GM18868 (cell line): ENCODE data around the gene TEKT3.

Experiments used
- ATAC-seq: cut with Tn5 transposase; IDR thresholded peaks from one replicate; pipeline ENCODE4 v1.9.1; 2021; ENCODE audit warnings: mild to moderate bottlenecking, moderate library complexity; ENCODE audit not compliant: unreplicated experiment

Gene TEKT3

DNA sequence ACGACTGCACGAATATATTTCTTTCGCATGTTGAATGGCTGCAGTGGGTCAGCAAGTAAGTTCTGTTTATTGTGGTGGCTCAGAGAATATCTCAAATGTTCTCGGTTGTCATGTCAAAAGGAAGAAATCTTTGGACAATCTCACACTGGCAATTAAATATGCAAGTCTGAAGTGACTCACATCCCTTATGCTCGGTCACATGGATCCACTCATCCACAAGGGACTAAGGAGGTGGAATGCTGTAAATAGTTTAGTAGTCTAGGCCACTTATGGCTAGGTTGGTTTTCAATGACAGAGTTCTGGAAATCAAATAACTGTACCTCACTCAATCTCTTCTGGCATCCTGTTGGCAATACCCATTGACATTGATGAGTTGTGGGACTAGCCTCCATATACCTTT, 43.2 kb downstream of the TEKT3 start:
- no peak for ATAC-seq

DNA sequence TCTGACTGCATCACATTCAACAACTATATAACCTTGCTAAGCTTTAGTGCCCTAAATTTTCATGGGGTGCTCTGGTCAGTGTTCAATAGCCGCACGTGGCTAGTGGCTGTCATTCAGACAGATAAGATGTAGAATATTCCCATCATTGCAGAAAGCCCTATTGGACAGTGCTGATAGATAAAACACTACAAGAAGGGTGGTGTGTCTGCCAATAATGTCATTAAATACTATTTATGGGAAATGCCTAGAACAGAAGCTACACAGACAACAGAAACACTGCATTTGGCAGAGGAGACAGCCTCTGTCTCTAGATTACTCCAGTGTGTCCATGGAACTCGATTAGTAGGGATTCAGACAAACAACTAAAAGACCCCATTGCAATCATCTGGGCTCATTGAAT, 47.8 kb downstream of the TEKT3 start:
- ATAC-seq = no peak

- no peak for ATAC-seq
Measured at GRCh38 chr17:15291674-15292361, 49.6 kb downstream of the TEKT3 start.

DNA sequence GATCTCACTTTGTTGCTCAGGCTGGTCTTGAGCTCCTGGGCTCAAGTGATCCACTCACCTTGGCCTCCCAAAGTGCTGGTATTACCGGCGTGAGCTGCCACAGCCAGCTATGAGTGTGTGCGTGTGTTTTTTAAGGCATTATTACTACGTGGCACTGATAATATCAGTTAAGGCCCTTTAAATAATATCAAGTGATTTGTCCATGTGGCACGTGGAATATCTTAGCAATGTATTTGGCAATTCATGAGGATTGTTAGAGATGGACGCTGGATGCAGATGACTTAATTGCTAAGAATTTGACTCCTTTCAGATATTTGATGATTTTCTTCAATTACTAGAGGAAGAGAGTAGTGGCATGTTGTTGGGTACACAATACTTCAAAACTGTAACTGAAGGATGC, 50.8 kb downstream of the TEKT3 start:
- ATAC-seq = no peak

GRCh38 chr17:15289285-15290183, 51.9 kb downstream of the TEKT3 start:
- ATAC-seq = no peak

DNA sequence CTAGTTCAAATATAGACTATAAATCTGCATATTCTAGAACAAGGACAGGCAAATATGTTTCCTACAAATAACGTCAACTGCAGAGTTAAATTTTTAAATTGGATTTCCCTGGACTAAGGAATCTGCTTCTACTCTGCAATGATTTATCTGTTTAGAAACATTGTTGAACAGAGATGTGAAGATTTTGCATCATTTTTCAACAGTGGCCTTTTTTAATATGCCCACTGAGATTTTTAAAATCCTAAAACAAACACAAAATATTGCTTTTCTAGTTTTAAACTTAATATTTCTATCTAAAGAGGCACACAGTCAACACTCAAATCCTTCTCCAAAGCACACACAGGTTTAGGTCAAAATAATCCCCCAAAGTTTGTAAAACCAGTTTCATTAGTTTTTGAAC, 52.5 kb downstream of the TEKT3 start:
- no peak for ATAC-seq

DNA sequence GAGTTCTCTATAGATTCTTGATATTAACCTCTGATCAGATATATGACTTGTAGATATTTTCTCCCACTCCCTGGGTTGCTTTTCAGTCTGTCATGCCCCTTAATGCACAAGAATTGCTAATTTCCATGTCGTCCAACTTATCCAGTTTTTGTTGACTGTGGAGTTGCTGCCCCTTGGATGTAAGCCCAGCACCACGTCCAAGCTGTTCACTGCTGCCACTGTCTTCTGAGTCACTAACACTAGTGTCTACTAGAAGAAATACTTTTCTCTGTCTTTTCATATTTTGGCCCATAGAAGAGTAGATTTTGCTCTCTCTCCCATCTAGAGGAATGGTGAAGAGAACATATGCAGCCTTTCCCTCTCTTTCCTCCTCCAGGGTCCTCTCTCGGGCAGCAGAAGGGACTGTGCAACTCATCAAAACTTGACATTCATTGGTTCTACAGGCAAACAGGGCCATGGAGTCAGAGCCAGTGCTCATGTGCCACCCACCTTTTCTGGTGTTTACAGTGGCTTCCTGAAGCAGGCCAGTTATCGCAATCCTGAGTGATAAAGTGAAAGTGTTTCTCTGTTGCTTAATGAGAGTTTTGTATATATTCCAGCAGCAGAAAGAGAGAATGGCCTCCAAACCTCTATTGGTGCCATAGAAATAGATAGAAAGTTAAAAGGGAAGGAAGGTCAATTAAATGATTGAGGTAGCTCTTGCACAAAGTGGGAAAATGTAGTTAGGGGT, 53.7 kb downstream of the TEKT3 start:
- no peak for ATAC-seq

DNA sequence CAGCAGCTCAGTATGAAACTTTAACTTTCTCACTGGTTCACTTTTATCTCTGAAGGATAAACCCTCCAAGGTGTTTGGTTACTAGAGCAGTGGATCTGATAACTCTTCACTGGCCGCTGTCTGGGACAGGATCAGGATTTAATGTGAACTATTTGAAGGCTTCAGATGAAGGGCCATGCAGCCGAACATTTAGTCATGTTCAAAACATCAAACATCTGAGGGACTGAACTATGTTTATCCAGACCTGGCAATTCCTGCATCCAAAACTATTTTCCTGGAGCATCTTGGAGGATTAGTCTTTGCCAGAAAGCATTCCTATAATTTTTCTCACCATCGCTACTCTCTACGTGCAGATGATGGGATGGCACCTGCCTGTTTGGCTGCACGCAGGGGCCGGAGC, 55.9 kb downstream of the TEKT3 start:
- ATAC-seq = no peak

DNA sequence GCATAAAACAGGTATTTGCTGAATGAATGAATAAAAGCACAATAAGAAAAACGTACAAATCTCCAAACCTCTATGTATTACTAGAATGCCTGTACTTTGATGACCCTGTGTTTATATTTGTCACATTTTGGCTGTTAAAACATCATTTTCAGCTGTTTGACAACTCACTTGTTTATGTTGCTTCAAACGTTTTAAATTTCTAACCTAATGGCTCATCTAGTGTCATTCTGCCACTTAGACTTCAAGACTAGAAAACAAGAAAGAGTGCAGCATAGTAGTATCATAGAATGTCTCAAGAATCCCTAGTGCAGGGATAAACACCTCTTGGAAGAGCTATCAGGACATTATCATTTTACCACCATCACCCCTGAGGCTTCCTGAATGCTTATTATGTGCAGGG, 56.9 kb downstream of the TEKT3 start:
- no peak for ATAC-seq

GRCh38 chr17:15284107-15284506, 57.3 kb downstream of the TEKT3 start:
- ATAC-seq = no peak

- no peak for ATAC-seq
Measured at GRCh38 chr17:15281909-15282308, 59.5 kb downstream of the TEKT3 start.

GRCh38 chr17:15278924-15279477, 62.4 kb downstream of the TEKT3 start:
- no peak for ATAC-seq

DNA sequence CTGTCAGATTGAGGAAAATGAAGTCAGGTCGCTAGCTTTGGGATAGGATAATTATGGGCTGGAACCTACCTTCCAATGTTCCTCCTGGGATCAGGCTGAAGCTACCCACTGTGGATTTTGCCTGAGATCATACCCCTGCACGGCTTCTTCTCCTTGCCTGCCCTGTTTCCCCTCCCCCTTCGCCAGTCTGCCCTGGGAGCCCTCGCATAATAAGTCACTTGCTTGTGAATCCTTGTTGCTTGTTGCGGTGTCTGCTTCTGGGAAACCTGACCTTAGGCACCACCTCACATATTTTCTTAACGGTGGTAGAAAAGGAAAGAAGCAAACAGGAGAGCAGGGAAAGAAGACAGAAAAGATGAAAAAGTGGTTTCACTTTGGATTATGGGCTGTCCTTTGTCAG, 63.0 kb downstream of the TEKT3 start:
- ATAC-seq = no peak

DNA sequence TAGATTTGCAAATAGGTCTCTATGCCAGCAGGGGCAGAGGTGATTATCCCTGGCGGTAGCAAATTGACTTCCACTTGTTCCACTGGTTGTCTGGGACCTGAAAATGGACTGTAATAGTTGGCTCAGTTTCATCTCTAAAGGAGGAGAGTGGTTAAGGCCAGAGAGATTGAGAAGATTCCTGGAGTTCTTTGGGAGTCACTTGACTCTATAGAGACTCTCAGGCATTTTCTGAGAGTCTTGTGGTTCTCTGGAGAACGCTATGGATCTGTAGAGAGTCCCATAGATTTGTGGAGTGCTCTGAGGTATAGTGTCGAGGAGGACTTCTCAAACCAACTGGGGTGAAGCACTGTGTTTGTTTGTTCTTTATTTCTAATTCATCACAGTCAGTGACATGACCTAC, 67.4 kb downstream of the TEKT3 start:
- ATAC-seq = no peak

DNA sequence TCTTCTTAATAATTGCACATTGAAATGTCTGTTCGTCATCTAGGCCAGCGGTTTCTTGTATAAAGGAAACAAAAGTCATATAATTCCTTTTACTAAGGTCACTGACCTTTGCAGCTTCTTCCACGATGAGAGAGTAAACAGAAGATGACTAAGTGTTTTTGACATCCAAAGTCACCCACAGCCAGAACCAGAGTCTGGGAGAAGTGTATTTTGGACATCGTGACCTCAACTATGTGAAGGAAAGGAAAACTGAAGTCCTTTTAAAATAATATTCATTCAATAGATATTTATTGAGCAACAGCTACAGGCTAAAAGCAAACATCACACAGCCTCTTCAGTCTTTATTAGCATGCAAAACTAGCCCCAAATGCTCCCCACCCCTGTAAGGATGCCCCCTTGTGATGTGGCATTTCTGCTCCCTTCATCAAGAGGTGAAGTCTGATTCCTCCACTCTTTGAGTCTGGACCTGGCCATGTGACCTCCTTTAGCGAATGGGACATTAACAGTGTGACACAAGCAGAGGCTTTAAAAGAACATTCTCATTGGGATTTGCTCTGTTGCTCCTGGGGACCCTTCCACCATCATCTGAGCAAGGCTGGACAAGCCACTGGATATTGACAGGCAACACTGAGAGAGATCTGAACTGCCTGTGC, 68.1 kb downstream of the TEKT3 start:
- ATAC-seq = no peak

GRCh38 chr17:15271741-15272140, 69.7 kb downstream of the TEKT3 start:
- no peak for ATAC-seq

DNA sequence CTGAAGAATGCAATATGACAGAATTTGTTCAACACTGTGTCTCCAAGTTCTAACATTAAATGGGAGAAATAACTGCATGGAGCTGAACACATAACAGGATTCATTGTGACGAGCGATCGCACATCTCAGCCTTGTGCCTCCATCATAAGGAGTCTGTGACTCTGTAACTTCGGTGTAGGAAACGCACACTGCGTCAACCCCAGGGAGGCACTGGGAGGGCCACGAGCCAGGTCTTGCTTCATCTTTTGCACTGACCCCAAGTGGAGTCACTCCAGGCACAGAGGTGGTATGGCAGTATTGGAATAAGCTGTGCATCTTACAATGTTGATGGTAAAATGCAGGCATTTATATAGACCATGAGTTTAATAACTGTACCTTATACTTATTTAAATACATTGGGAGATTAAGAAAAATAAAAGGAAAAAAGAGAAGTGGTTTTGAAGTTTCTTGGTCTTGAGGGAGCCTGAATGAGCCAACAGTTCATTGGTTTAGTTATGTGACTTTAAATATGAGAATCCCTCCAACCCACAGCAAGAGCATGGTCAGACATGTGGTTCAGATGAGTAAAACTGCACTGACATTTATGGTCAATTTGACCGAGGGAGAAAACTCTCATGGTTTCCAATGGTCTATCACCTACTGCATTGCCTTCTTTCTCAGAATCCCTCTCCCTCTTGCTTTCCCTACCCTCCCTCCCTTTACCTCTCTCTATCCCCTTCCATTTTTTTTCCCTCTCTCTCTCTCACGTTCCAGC, 70.6 kb downstream of the TEKT3 start:
- no peak for ATAC-seq

GRCh38 chr17:15269780-15270089, 71.7 kb downstream of the TEKT3 start:
- no peak for ATAC-seq

DNA sequence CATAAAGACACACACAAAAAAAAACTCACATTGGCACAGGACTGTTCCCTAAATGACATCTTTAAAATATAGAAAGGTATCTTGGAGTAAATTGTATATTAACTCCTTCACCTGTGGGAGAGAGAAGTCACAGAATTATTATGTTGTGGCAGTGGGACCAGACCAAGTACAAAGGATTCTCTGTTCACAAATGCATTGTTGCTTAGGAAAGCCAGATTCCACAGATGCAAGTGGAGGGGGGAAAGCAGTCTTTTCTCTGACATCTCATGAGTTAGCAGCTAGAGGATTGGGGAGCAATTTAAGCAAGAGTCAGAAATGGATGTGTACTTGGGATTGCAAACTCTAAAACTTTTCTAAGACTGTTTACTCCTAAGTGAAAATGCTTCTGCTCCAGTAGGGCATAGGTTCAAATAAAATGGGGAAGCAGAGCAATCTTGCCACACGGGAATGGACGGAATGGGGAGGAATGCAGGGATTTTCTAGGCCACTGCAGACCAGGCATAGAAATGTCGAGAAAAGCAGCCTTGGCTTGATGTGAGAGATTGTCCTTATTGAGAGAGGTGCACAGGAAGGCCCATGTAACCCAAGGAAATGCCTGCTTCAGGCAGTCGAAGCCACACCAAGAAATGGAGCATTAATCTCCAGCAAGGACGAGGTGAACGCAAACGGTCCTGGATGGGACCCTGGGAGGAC, 72.2 kb downstream of the TEKT3 start:
- ATAC-seq = no peak

- ATAC-seq = no peak
Measured at GRCh38 chr17:15268461-15268860, 72.9 kb downstream of the TEKT3 start.
